K562 (cell line): ENCODE data around the gene NFIC. TPM values are rescaled to one million over a fixed set of nuclear protein-coding genes. Genes with fewer than 3 reads are reported as not detected.

ENCODE experiments used
- ATAC-seq: fragments of 200-7000 bp; cut with Tn5 transposase; 3 replicates; pipeline ENCODE4 v1.9.1; 2020; ENCODE audit warnings: moderate library complexity
- BruUV-seq: library from RNA; stranded (reverse); fragments of 400-500 nt; replicated peaks from 2 replicates; lab custom pipeline; 2021; lab: Mats Ljungman, UMichigan
- CTCF ChIA-PET: fragments of 300-600 bp; formaldehyde crosslinking; extraction: SDS; loops from one replicate; lab custom pipeline; 2021; ENCODE audit warnings: low intra/inter-chr PET ratio; lab: Yijun Ruan, JAX
- POLR2A ChIA-PET: fragments of 300-600, 350-650 bp; sonication (Branson Sonifier 250); formaldehyde crosslinking; extraction: SDS; loops from one replicate; lab custom pipeline; 2021; ENCODE audit warnings: antibody characterized with exemption, inconsistent platforms; lab: Yijun Ruan, JAX
- DNase-seq, 4 experiments: peaks; one replicate each; pipeline versions ENCODE4 v3.0.0 to v3.0.0-alpha.2; 2011 to 2018; ENCODE audit warnings: low spot score in 3 of 4, mixed read lengths in 3 of 4; ENCODE audit errors: extremely low read depth in 1 of 4
- FAIRE-seq: peaks from 2 replicates; lab custom pipeline; 2011; peaks lifted over from hg19 to GRCh38; lab: Jason Lieb, UNC
- H2AFZ ChIP-seq: 2 replicates; pipeline ENCODE4 v1.6.0; 2011; ENCODE audit warnings: low read depth, low read length, control low read depth, inconsistent platforms
- H3K27ac ChIP-seq: fragments of 200-600 bp; 3 replicates; pipeline ENCODE4 v1.8.0; 2011; ENCODE audit warnings: low read depth, mild to moderate bottlenecking, control low read depth, inconsistent platforms, low read length, moderate library complexity, mixed read lengths; ENCODE audit errors: extremely low read depth
- H3K27me3 ChIP-seq, 2 experiments: fragments of 300-600 bp in 1 of 2; 2 replicates in 1 of 2; 3 replicates in 1 of 2; pipeline versions ENCODE4 v1.6.0 to v1.8.0; 2011; ENCODE audit warnings: inconsistent platforms in 2 of 2, low read length in 2 of 2, mild to moderate bottlenecking in 1 of 2, mixed read lengths in 1 of 2, moderate library complexity in 1 of 2; ENCODE audit not compliant: control insufficient read depth in 2 of 2, insufficient read depth in 2 of 2
- H3K36me3 ChIP-seq: fragments of 300-600 bp; 3 replicates; pipeline ENCODE4 v1.8.0; 2011; ENCODE audit warnings: mild to moderate bottlenecking, low read length, inconsistent platforms; ENCODE audit not compliant: control insufficient read depth, insufficient read depth
- H3K4me1 ChIP-seq, 2 experiments: fragments of 200-600 bp in 1 of 2; replicated peaks in 1 of 2; 2 replicates in 1 of 2; 3 replicates in 1 of 2; pipeline versions ENCODE4 v1.5.1 to v1.8.0; 2011; ENCODE audit warnings: inconsistent platforms in 2 of 2, low read length in 2 of 2, mild to moderate bottlenecking in 1 of 2, mixed read lengths in 1 of 2, moderate library complexity in 1 of 2; ENCODE audit not compliant: control insufficient read depth in 2 of 2, insufficient read depth in 2 of 2
- H3K4me2 ChIP-seq: 2 replicates; pipeline ENCODE4 v1.6.1; 2011; ENCODE audit warnings: low read length, control low read depth, inconsistent platforms, mixed read lengths; ENCODE audit not compliant: insufficient read depth
- H3K4me3 ChIP-seq: fragments of 200-600 bp; sonication (generic), shearing (Covaris generic); 2 replicates; pipeline ENCODE4 v1.5.1; 2016; ENCODE audit warnings: control low read depth, inconsistent platforms
- H3K79me2 ChIP-seq: fragments of 200-600 bp; 3 replicates; pipeline ENCODE4 v1.8.0; 2011; ENCODE audit warnings: low read length, inconsistent platforms; ENCODE audit not compliant: control insufficient read depth, insufficient read depth
- H3K9ac ChIP-seq, 2 experiments: 2 replicates each; pipeline versions ENCODE4 v1.6.0 to v1.6.1; 2011; ENCODE audit warnings: low read depth in 2 of 2, low read length in 2 of 2, control low read depth in 1 of 2, inconsistent platforms in 1 of 2, mild to moderate bottlenecking in 1 of 2, mixed read lengths in 1 of 2; ENCODE audit not compliant: insufficient read depth in 1 of 2
- H3K9me1 ChIP-seq: one replicate; pipeline ENCODE4 v1.6.0; 2011; ENCODE audit warnings: inconsistent platforms, mild to moderate bottlenecking, low read length, moderate library complexity; ENCODE audit not compliant: control insufficient read depth, insufficient read depth
- H3K9me3 ChIP-seq: replicated peaks from 2 replicates; pipeline ENCODE4 v1.5.1; 2011; ENCODE audit warnings: low read depth, low read length, inconsistent platforms; ENCODE audit not compliant: control insufficient read depth, insufficient read depth
- H4K20me1 ChIP-seq: replicated peaks from 2 replicates; pipeline ENCODE4 v1.6.1; 2011; ENCODE audit warnings: low read length, inconsistent platforms, mixed read lengths; ENCODE audit not compliant: control insufficient read depth, insufficient read depth
- ATF2 ChIP-seq: sonication (generic); formaldehyde crosslinking; IDR thresholded peaks from 2 replicates; pipeline ENCODE4 v1.8.1; 2022; ENCODE audit warnings: missing genetic modification reagents
- CBX1 ChIP-seq: sonication (generic); IDR thresholded peaks from 2 replicates; pipeline ENCODE4 v1.6.1; 2016; ENCODE audit warnings: antibody characterized with exemption, low read depth, mild to moderate bottlenecking
- CREM ChIP-seq: IDR thresholded peaks from 2 replicates; pipeline ENCODE4 v1.6.1; 2014; ENCODE audit warnings: antibody characterized with exemption, low read depth
- E2F4 ChIP-seq: sonication (generic); formaldehyde crosslinking; IDR thresholded peaks from 2 replicates; pipeline ENCODE4 v1.8.0; 2022; ENCODE audit warnings: mild to moderate bottlenecking, low read depth, missing genetic modification reagents
- ESRRA ChIP-seq: fragments of 450-650 bp; IDR thresholded peaks from 2 replicates; pipeline ENCODE4 v1.6.1; 2014; ENCODE audit warnings: low read depth, mild to moderate bottlenecking, moderate library complexity, borderline replicate concordance
- GATAD2B ChIP-seq: fragments of 450-650 bp; IDR thresholded peaks from 2 replicates; pipeline ENCODE4 v1.6.1; 2017; ENCODE audit warnings: mild to moderate bottlenecking, borderline replicate concordance
- HOXB6 ChIP-seq: fragments of 250-450 bp; sonication (Bioruptor Pico); IDR thresholded peaks from 2 replicates; pipeline ENCODE4 v1.5.1; 2022; ENCODE audit warnings: mild to moderate bottlenecking, borderline replicate concordance
- KDM5B ChIP-seq: fragments of 200-600 bp; sonication (generic); IDR thresholded peaks from 2 replicates; pipeline ENCODE4 v1.6.1; 2012; ENCODE audit warnings: low read depth, mild to moderate bottlenecking, moderate library complexity, low read length, control low read depth, inconsistent platforms; ENCODE audit not compliant: insufficient replicate concordance
- MTA3 ChIP-seq: fragments of 450-650 bp; formaldehyde crosslinking; IDR thresholded peaks from 2 replicates; pipeline ENCODE4 v1.6.1; 2017; ENCODE audit warnings: mild to moderate bottlenecking, borderline replicate concordance
- NELFE ChIP-seq: IDR thresholded peaks from 2 replicates; pipeline ENCODE4 v1.6.1; 2011; ENCODE audit warnings: mild to moderate bottlenecking; ENCODE audit not compliant: insufficient read depth, insufficient read length
- PHF20 ChIP-seq: fragments of 450-650 bp; IDR thresholded peaks from 2 replicates; pipeline ENCODE4 v1.6.1; 2018; ENCODE audit not compliant: partially characterized antibody
- POLR2G ChIP-seq: fragments of 200-400 bp; formaldehyde crosslinking; IDR thresholded peaks from 2 replicates; pipeline ENCODE4 v1.6.1; 2017; ENCODE audit warnings: low read depth, mild to moderate bottlenecking, antibody characterized with exemption, low read length, moderate library complexity
- RFX1 ChIP-seq: fragments of 450-650 bp; IDR thresholded peaks from 2 replicates; pipeline ENCODE4 v1.6.1; 2016; ENCODE audit warnings: mild to moderate bottlenecking, moderate library complexity
- ZFP91 ChIP-seq: sonication (generic); formaldehyde crosslinking; IDR thresholded peaks from 2 replicates; pipeline ENCODE4 v1.8.0; 2022; ENCODE audit warnings: mild to moderate bottlenecking, missing genetic modification reagents
- ZNF282 ChIP-seq: sonication (generic); formaldehyde crosslinking; IDR thresholded peaks from 2 replicates; pipeline ENCODE4 v1.8.1; 2023; ENCODE audit warnings: missing genetic modification reagents
- ZNF347 ChIP-seq: fragments of 450-650 bp; formaldehyde crosslinking; IDR thresholded peaks from 2 replicates; pipeline ENCODE4 v1.4.0; 2020; ENCODE audit warnings: low read depth, mild to moderate bottlenecking, moderate library complexity
- ZNF444 ChIP-seq: fragments of 250-450 bp; sonication (Bioruptor Pico); IDR thresholded peaks from 2 replicates; pipeline ENCODE4 v1.4.0; 2020; ENCODE audit warnings: mild to moderate bottlenecking, moderate library complexity
- ZNF76 ChIP-seq: fragments of 250-450 bp; sonication (Bioruptor Pico); IDR thresholded peaks from 2 replicates; pipeline ENCODE4 v1.4.0; 2020; ENCODE audit warnings: mild to moderate bottlenecking, moderate library complexity, borderline replicate concordance
- ZNF77 ChIP-seq: fragments of 250-450 bp; sonication (Bioruptor Pico); IDR thresholded peaks from 2 replicates; pipeline ENCODE4 v1.5.0; 2020
- ZNF79 ChIP-seq: fragments of 250-450 bp; sonication (Bioruptor Pico); IDR thresholded peaks from 2 replicates; pipeline ENCODE4 v1.4.0; 2020; ENCODE audit warnings: low read depth, mild to moderate bottlenecking, moderate library complexity
- whole genome bisulfite sequencing: fragments of 100-300 bp; shearing (Covaris generic); methylation state at CpG from one replicate; pipeline ENCODE4 v1.1.6; 2016; ENCODE audit warnings: low coverage, mixed read lengths; ENCODE audit not compliant: insufficient coverage; ENCODE audit errors: missing lambda C conversion rate; 5-methylcytosine and 5-hydroxymethylcytosine counted together
- in situ Hi-C: fragments of 300-500 bp; cut with MboI; formaldehyde crosslinking; loops from 4 replicates; pipeline ENCODE4 v1.15.0; 2018; ENCODE audit warnings: inconsistent platforms, mixed read lengths
- intact Hi-C: fragments of 100-400 bp; cut with micrococcal nuclease; formaldehyde crosslinking; loops from 2 replicates; pipeline ENCODE4 v1.14.2; 2022
- polyA plus RNA-seq, 8 experiments: library from polyadenylated mRNA; depleted of rRNA in 4 of 8; stranded (reverse) in 5 of 8; unstranded in 3 of 8; fragments of >200 nt; fragmentation: Nextera tagmentation in 2 of 8; fragmentation: Illumina TruSeq in 1 of 8; extraction: Ambion mirVana in 2 of 8; extraction: Trizol in 1 of 8; gene quantifications; 2 replicates each; pipeline versions ENCODE4 v1.2.1 to v1.2.3, GENCODE V29; 2011 to 2014; ENCODE audit warnings: inconsistent platforms in 1 of 8, missing spikeins in 1 of 8
- total RNA-seq, 7 experiments: library from RNA; depleted of rRNA in 6 of 7; stranded (reverse); fragments of >200 nt in 6 of 7; fragmentation: Illumina TruSeq in 2 of 7; extraction: Trizol in 2 of 7; gene quantifications; 2 replicates each; pipeline versions ENCODE4 v1.2.1 to v1.2.3, GENCODE V29; 2011 to 2021; ENCODE audit warnings: low replicate concordance in 1 of 7

Gene NFIC
- total and polyA plus RNA-seq, 9 of the 15 experiments (the other 6 are each of a cell fraction or from before 2014, with no cell fraction given), result 0.71 to 62.1 (median 6.9) TPM

- peaks cover 7% of the 10 kb centered on the region for H3K9me3 ChIP-seq
- no peaks in the 10 kb centered on the region for H4K20me1 ChIP-seq
- no peaks in the 10 kb centered on the region for H3K27me3 ChIP-seq
- no peak overlapping the region for H3K4me2 ChIP-seq
- 87% methylated on average over 9 of the region's 10 CpGs for WGBS
- no peak for FAIRE-seq
- no peak overlapping the region for H2AFZ ChIP-seq
- no peak for ATAC-seq
- H3K79me2 ChIP-seq, result no peaks in the 10 kb centered on the region
- H3K27ac ChIP-seq, result no peak overlapping the region
- intact Hi-C loops (no loop called here), in situ Hi-C loops (no loop called here)
- H3K9me1 ChIP-seq, result no peaks in the 10 kb centered on the region
- CTCF ChIA-PET, result no interaction called here
- H3K36me3 ChIP-seq, result peaks cover 13% of the 10 kb centered on the region; the same call in 1 of the 3 replicates
- no peak overlapping the region for H3K4me3 ChIP-seq
- POLR2A ChIA-PET, result no interaction called here
- peak in 2 of 4 experiments; percentile 17 to 54 for DNase-seq
- peaks cover 0 to 37% of the 10 kb centered on the region in 2 experiments; a peak in 2 of 5 replicates for H3K4me1 ChIP-seq
- BruUV-seq, result no TSS peak
- H3K9ac ChIP-seq, result no peak overlapping the region
- TF ChIP-seq ZNF444 (CRISPR knock-in tag), result no peak
- TF ChIP-seq ZNF282 (CRISPR knock-in tag), result no peak
- TF ChIP-seq ZNF79, result no peak
- no peak for TF ChIP-seq RFX1
- TF ChIP-seq POLR2G, result peak; percentile 32; the same call in 1 of the 2 replicates
- no peak for TF ChIP-seq MTA3
- peak; percentile 33; the same call in 1 of the 2 replicates for TF ChIP-seq ESRRA
- no peak for TF ChIP-seq ZNF347 (CRISPR knock-in tag)
- no peak for TF ChIP-seq GATAD2B
- TF ChIP-seq ZNF76 (CRISPR knock-in tag), result no peak
- TF ChIP-seq KDM5B, result no peak
- no peak for TF ChIP-seq ZNF77 (CRISPR knock-in tag)
- no peak for TF ChIP-seq ZFP91
- no peak for TF ChIP-seq HOXB6
- no peak for TF ChIP-seq NELFE
- TF ChIP-seq ATF2, result no peak
- no peak for TF ChIP-seq PHF20
- peak; percentile 51; the same call in 1 of the 2 replicates for TF ChIP-seq CBX1
- TF ChIP-seq E2F4 (CRISPR knock-in tag), result no peak
- peak; percentile 62 for TF ChIP-seq CREM
Observed at GRCh38 chr19:3467437-3468198, 101.2 kb downstream of the NFIC start.
